H1 (cell line): ENCODE measurements around the gene HEATR5A. TPM values are rescaled to one million over a fixed set of nuclear protein-coding genes. Genes with fewer than 3 reads are reported as not detected.
"Not testable (repeated sequence)": the region's sequence is repeated elsewhere in the genome, so short reads cannot be mapped to it uniquely, and the experiment has no call there.

Source experiments
- CTCF ChIA-PET: fragments of 300-600 bp; sonication (Branson Sonifier 250); formaldehyde crosslinking; loops from one replicate; lab custom pipeline; 2021; ENCODE audit not compliant: partially characterized antibody; lab: Charles Lee
- POLR2A ChIA-PET: fragments of 300-600 bp; sonication (Branson Sonifier 250); formaldehyde crosslinking; loops from one replicate; lab custom pipeline; 2021; ENCODE audit warnings: inconsistent platforms; ENCODE audit not compliant: partially characterized antibody; lab: Charles Lee
- DNase-seq, 2 experiments: peaks; one replicate each; pipeline versions ENCODE4 v3.0.0 to v3.0.0-alpha.2; 2010 to 2022; ENCODE audit warnings: low spot score in 2 of 2, low read depth in 1 of 2, mixed read lengths in 1 of 2
- FAIRE-seq: peaks from 2 replicates; lab custom pipeline; 2011; peaks lifted over from hg19 to GRCh38; lab: Jason Lieb, UNC
- H2AFZ ChIP-seq: 2 replicates; pipeline ENCODE4 v1.8.1; 2012; ENCODE audit warnings: low read length, inconsistent platforms
- H2AK5ac ChIP-seq: 2 replicates; pipeline ENCODE4 v1.6.1; 2013; ENCODE audit warnings: low read depth, low read length
- H2BK120ac ChIP-seq: replicated peaks from 2 replicates; pipeline ENCODE3; 2013; ENCODE audit warnings: low read depth, low read length, inconsistent platforms
- H2BK12ac ChIP-seq: 2 replicates; pipeline ENCODE4 v1.6.1; 2013; ENCODE audit warnings: low read depth, low read length
- H2BK15ac ChIP-seq: 2 replicates; pipeline ENCODE4 v1.6.1; 2013; ENCODE audit warnings: low read length
- H2BK20ac ChIP-seq: 2 replicates; pipeline ENCODE4 v1.6.1; 2013; ENCODE audit warnings: low read length
- H2BK5ac ChIP-seq: 2 replicates; pipeline ENCODE4 v1.6.1; 2013; ENCODE audit warnings: low read depth, low read length
- H3K14ac ChIP-seq: 2 replicates; pipeline ENCODE4 v1.6.1; 2013; ENCODE audit warnings: inconsistent platforms; ENCODE audit not compliant: insufficient read length
- H3K18ac ChIP-seq: 2 replicates; pipeline ENCODE4 v1.6.1; 2013; ENCODE audit warnings: low read length; ENCODE audit errors: extremely low read depth
- H3K23ac ChIP-seq: 2 replicates; pipeline ENCODE4 v1.6.1; 2013; ENCODE audit warnings: inconsistent platforms; ENCODE audit not compliant: insufficient read length
- H3K23me2 ChIP-seq: 2 replicates; pipeline ENCODE4 v1.6.1; 2013; ENCODE audit warnings: low read depth, low read length
- H3K27ac ChIP-seq: 2 replicates; pipeline ENCODE4 v1.6.1; 2011; ENCODE audit warnings: low read depth, low read length, inconsistent platforms
- H3K27me3 ChIP-seq, 4 experiments: replicated peaks in 1 of 4; 1 replicate in 1 of 4; 2 replicates in 3 of 4; pipeline versions ENCODE4 v1.6.1 to v1.8.1; 2011 to 2013; ENCODE audit warnings: low read length in 3 of 4, mild to moderate bottlenecking in 3 of 4, inconsistent platforms in 2 of 4, mixed read lengths in 2 of 4, moderate library complexity in 1 of 4; ENCODE audit not compliant: control insufficient read depth in 3 of 4, insufficient read depth in 3 of 4; ENCODE audit errors: extremely low read depth in 1 of 4
- H3K36me3 ChIP-seq, 4 experiments: 2 replicates each; pipeline versions ENCODE4 v1.6.1 to v1.8.1; 2011 to 2013; ENCODE audit warnings: mild to moderate bottlenecking in 4 of 4, low read length in 3 of 4, moderate library complexity in 2 of 4, control low read depth in 1 of 4, inconsistent platforms in 1 of 4; ENCODE audit not compliant: insufficient read depth in 4 of 4, control insufficient read depth in 2 of 4
- H3K4ac ChIP-seq: replicated peaks from 2 replicates; pipeline ENCODE3; 2013; ENCODE audit warnings: low read length, low read depth, mixed read lengths, inconsistent platforms; ENCODE audit not compliant: insufficient read length
- H3K4me1 ChIP-seq, 4 experiments: replicated peaks in 1 of 4; 1 replicate in 1 of 4; 2 replicates in 3 of 4; pipeline versions ENCODE4 v1.6.1 to v1.8.1; 2011 to 2013; ENCODE audit warnings: low read length in 3 of 4, inconsistent platforms in 2 of 4, mixed read lengths in 1 of 4; ENCODE audit not compliant: insufficient read depth in 4 of 4, control insufficient read depth in 3 of 4
- H3K4me2 ChIP-seq, 2 experiments: 2 replicates each; pipeline versions ENCODE4 v1.6.1 to v1.8.1; 2011 to 2013; ENCODE audit warnings: low read depth in 2 of 2, low read length in 2 of 2, control low read depth in 1 of 2, inconsistent platforms in 1 of 2, mild to moderate bottlenecking in 1 of 2; ENCODE audit not compliant: insufficient read depth in 1 of 2
- H3K4me3 ChIP-seq, 4 experiments: fragments of 200-600, 300-600 bp in 1 of 4; sonication (generic), shearing (Covaris generic), sonication (Bioruptor Twin) in 1 of 4; 2 replicates each; pipeline versions ENCODE4 v1.5.1 to v1.8.1; 2011 to 2016; ENCODE audit warnings: low read length in 4 of 4, low read depth in 3 of 4, control low read depth in 2 of 4, inconsistent platforms in 2 of 4, mild to moderate bottlenecking in 2 of 4, mixed read lengths in 1 of 4, moderate library complexity in 1 of 4; ENCODE audit not compliant: insufficient read depth in 2 of 4; ENCODE audit errors: extremely low read depth in 1 of 4
- H3K56ac ChIP-seq: replicated peaks from 2 replicates; pipeline ENCODE3; 2013; ENCODE audit warnings: low read depth, mild to moderate bottlenecking, mixed read lengths, low read length, inconsistent platforms; ENCODE audit not compliant: insufficient read length
- H3K79me1 ChIP-seq: 2 replicates; pipeline ENCODE4 v1.6.1; 2013; ENCODE audit warnings: low read depth, low read length, control low read depth
- H3K79me2 ChIP-seq, 2 experiments: 2 replicates each; pipeline versions ENCODE4 v1.6.1 to v1.8.1; 2012 to 2013; ENCODE audit warnings: low read length in 2 of 2, mild to moderate bottlenecking in 2 of 2, inconsistent platforms in 1 of 2; ENCODE audit not compliant: insufficient read depth in 2 of 2, control insufficient read depth in 1 of 2
- H3K9ac ChIP-seq, 4 experiments: replicated peaks in 1 of 4; 1 replicate in 1 of 4; 2 replicates in 3 of 4; pipeline versions ENCODE4 v1.6.1 to v1.8.1; 2011 to 2013; ENCODE audit warnings: low read depth in 3 of 4, low read length in 3 of 4, control low read depth in 2 of 4, mild to moderate bottlenecking in 2 of 4, moderate library complexity in 2 of 4, inconsistent platforms in 1 of 4; ENCODE audit errors: extremely low read depth in 1 of 4
- H3K9me3 ChIP-seq, 2 experiments: 2 replicates each; pipeline versions ENCODE4 v1.6.1 to v1.8.1; 2012 to 2013; ENCODE audit warnings: mild to moderate bottlenecking in 2 of 2, moderate library complexity in 2 of 2, control low read depth in 1 of 2, inconsistent platforms in 1 of 2, low read depth in 1 of 2, low read length in 1 of 2, mixed read lengths in 1 of 2; ENCODE audit not compliant: insufficient read depth in 2 of 2
- H4K20me1 ChIP-seq, 2 experiments: replicated peaks in 1 of 2; 2 replicates each; pipeline versions ENCODE3 to v1.8.1; 2011 to 2013; ENCODE audit warnings: inconsistent platforms in 2 of 2, low read length in 2 of 2, mild to moderate bottlenecking in 1 of 2; ENCODE audit not compliant: insufficient read depth in 2 of 2, control insufficient read depth in 1 of 2
- H4K5ac ChIP-seq: 2 replicates; pipeline ENCODE4 v1.6.1; 2013; ENCODE audit warnings: low read length, low read depth, mixed read lengths, inconsistent platforms; ENCODE audit not compliant: insufficient read length
- H4K8ac ChIP-seq: 2 replicates; pipeline ENCODE4 v1.8.0; 2013; ENCODE audit warnings: mild to moderate bottlenecking, moderate library complexity, low read length, inconsistent platforms; ENCODE audit not compliant: insufficient read depth; ENCODE audit errors: extremely low read depth
- H4K91ac ChIP-seq: replicated peaks from 2 replicates; pipeline ENCODE3; 2013; ENCODE audit warnings: low read length, mixed read lengths, inconsistent platforms; ENCODE audit not compliant: insufficient read length
- CREB1 ChIP-seq: IDR thresholded peaks from 2 replicates; pipeline ENCODE4 v1.6.1; 2012; ENCODE audit warnings: inconsistent platforms
- JUND ChIP-seq: IDR thresholded peaks from 2 replicates; pipeline ENCODE4 v1.6.1; 2011; ENCODE audit warnings: mild to moderate bottlenecking, improper control_type of control experiment, low read length
- PHF8 ChIP-seq: fragments of 200-600 bp; sonication (generic); conservative IDR thresholded peaks from 2 replicates; pipeline ENCODE4 v1.7.1; 2012; ENCODE audit warnings: low read depth, mild to moderate bottlenecking, inconsistent platforms, low read length, moderate library complexity
- WGBS, 2 experiments: shearing (Covaris generic) in 1 of 2; methylation state at CpG; one replicate each; pipeline versions ENCODE4 v1.1.6 to v1.1.7; 2013 to 2015; ENCODE audit warnings: low lambda C conversion rate in 2 of 2, mixed read lengths in 2 of 2, inconsistent platforms in 1 of 2, low coverage in 1 of 2, missing lambda C conversion rate in 1 of 2; ENCODE audit not compliant: insufficient replicate concordance in 2 of 2, insufficient coverage in 1 of 2, insufficient read length in 1 of 2; ENCODE audit errors: extremely low coverage in 1 of 2, missing lambda C conversion rate in 1 of 2; 5-methylcytosine and 5-hydroxymethylcytosine counted together
- polyA plus RNA-seq, 7 experiments: library from polyadenylated mRNA; depleted of rRNA in 3 of 7; stranded (reverse) in 5 of 7; unstranded in 2 of 7; fragments of >200 nt in 5 of 7; fragments of 200-250 nt in 2 of 7; gene quantifications; 1 replicate in 5 of 7; 2 replicates in 1 of 7; 4 replicates in 1 of 7; pipeline versions ENCODE4 v1.2.1 to v1.2.3, GENCODE V29; 2011 to 2013; ENCODE audit warnings: missing spikeins in 2 of 7, mixed read lengths in 2 of 7
- total RNA-seq: library from RNA; stranded (reverse); fragmentation: NEBNext Ultra II Directional; extraction: Animal tissue kit (Norgen Biotek cat#: 25700); gene quantifications from 2 replicates; pipeline ENCODE4 v1.2.1, GENCODE V29; 2021
- TF ChIP-seq, protein P1 (sequence below): IDR thresholded peaks from 2 replicates; pipeline ENCODE4 v1.6.1; 2012; ENCODE audit warnings: low read length, inconsistent platforms

Gene HEATR5A
- total and polyA plus RNA-seq, 2 of the 8 experiments (the other 6 are each of a cell fraction or from before 2014, with no cell fraction given): 9.0 to 36.2 TPM

DNA sequence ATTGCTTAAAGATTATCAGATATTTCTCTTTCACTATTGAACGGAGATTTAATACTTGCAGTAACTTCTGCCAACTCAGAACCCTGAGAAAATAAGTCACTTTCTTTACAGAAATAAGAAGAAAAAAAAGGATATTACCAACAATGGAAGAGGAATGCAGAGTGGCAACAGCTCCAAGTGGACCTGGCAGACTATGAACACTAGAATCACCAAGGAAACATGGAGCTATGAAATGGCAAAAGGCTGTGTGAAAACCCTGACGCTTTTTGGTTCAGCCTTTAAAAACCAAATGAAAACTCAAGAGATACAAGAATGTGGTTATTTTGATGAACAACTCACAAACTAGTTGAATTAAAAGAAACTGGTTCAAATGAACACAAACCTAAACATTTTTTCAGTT, 19.2 kb upstream of the HEATR5A start (continued):
- TF ChIP-seq JUND (no peak), PHF8 (no peak), CREB1 (no peak)
- TF ChIP-seq, protein P1, sequence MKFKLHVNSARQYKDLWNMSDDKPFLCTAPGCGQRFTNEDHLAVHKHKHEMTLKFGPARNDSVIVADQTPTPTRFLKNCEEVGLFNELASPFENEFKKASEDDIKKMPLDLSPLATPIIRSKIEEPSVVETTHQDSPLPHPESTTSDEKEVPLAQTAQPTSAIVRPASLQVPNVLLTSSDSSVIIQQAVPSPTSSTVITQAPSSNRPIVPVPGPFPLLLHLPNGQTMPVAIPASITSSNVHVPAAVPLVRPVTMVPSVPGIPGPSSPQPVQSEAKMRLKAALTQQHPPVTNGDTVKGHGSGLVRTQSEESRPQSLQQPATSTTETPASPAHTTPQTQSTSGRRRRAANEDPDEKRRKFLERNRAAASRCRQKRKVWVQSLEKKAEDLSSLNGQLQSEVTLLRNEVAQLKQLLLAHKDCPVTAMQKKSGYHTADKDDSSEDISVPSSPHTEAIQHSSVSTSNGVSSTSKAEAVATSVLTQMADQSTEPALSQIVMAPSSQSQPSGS: no peak

DNA sequence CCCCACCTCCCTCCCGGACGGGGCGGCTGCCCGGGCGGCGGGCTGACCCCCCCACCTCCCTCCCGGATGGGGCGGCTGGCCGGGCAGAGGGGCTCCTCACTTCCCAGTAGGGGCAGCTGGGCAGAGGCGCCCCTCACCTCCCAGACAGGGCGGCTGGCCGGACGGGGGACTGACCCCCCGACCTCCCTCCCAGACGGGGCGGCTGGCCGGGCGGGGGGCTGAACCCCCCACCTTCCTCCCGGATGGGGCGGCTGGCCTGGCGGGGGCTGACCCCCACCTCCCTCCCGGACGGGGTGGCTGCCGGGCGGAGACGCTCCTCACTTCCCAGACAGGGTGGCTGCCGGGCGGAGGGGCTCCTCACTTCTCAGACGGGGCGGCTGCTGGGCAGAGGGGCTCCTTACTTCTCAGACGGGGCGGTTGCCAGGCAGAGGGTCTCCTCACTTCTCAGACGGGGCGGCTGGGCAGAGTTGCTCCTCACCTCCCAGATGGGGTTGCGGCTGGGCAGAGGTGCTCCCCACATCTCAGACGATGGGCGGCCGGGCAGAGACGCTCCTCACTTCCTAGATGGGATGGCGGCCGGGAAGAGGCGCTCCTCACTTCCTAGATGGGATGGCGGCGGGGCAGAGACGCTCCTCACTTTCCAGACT, 16.8 kb upstream of the HEATR5A start:
- H2BK5ac ChIP-seq, H2BK15ac ChIP-seq, H2AFZ ChIP-seq, H3K79me2 ChIP-seq, H3K14ac ChIP-seq, H3K56ac ChIP-seq, H3K4me1 ChIP-seq, POLR2A ChIA-PET, DNase-seq, H3K9ac ChIP-seq, H3K18ac ChIP-seq, H3K9me3 ChIP-seq, H3K36me3 ChIP-seq, H4K5ac ChIP-seq, H4K8ac ChIP-seq, H3K27me3 ChIP-seq, H3K4me2 ChIP-seq, H4K20me1 ChIP-seq, H3K79me1 ChIP-seq, FAIRE-seq, H3K23ac ChIP-seq, H2BK12ac ChIP-seq, H3K27ac ChIP-seq, H4K91ac ChIP-seq, H3K4ac ChIP-seq, CTCF ChIA-PET, H2AK5ac ChIP-seq, H2BK20ac ChIP-seq, H3K23me2 ChIP-seq, H3K4me3 ChIP-seq, H2BK120ac ChIP-seq: not testable (repeated sequence)
- 93% methylated on average over 8 of the region's 45 CpGs; no CpG with 5 or more reads in 1 of the 2 experiments for WGBS, 2 experiments
